H9 (cell line): Measurements from ENCODE around the gene HYAL3. TPM values are rescaled to one million over a fixed set of nuclear protein-coding genes. Genes with fewer than 3 reads are reported as not detected.

ENCODE experiments used
- DNase-seq: peaks from one replicate; pipeline ENCODE4 v3.0.0-alpha.2; 2017
- H2AFZ ChIP-seq: one replicate; pipeline ENCODE4 v1.6.1; 2013; ENCODE audit warnings: mild to moderate bottlenecking, low read length, control low read depth, moderate library complexity
- H2AK5ac ChIP-seq: 2 replicates; pipeline ENCODE4 v1.6.1; 2013; ENCODE audit warnings: low read length, control low read depth, mixed read lengths; ENCODE audit not compliant: insufficient read length
- H2BK120ac ChIP-seq: one replicate; pipeline ENCODE4 v1.6.1; 2013; ENCODE audit warnings: low read depth, mild to moderate bottlenecking, low read length, control low read depth, inconsistent platforms; ENCODE audit not compliant: poor library complexity, severe bottlenecking
- H2BK12ac ChIP-seq: 2 replicates; pipeline ENCODE4 v1.6.1; 2013; ENCODE audit warnings: low read length, control low read depth, mixed read lengths, low read depth; ENCODE audit not compliant: insufficient read length
- H2BK15ac ChIP-seq: 2 replicates; pipeline ENCODE4 v1.6.1; 2013; ENCODE audit warnings: low read depth, low read length, control low read depth
- H2BK20ac ChIP-seq: one replicate; pipeline ENCODE4 v1.6.1; 2013; ENCODE audit warnings: low read depth, mild to moderate bottlenecking, low read length, control low read depth, inconsistent platforms; ENCODE audit not compliant: poor library complexity, severe bottlenecking
- H2BK5ac ChIP-seq: 2 replicates; pipeline ENCODE4 v1.6.1; 2013; ENCODE audit warnings: low read length, control low read depth, mixed read lengths; ENCODE audit not compliant: insufficient read length
- H3K14ac ChIP-seq: 2 replicates; pipeline ENCODE4 v1.6.1; 2013; ENCODE audit warnings: low read length, control low read depth; ENCODE audit not compliant: insufficient read depth
- H3K18ac ChIP-seq: 2 replicates; pipeline ENCODE4 v1.6.1; 2013; ENCODE audit warnings: low read depth, mild to moderate bottlenecking, mixed read lengths, low read length, control low read depth; ENCODE audit not compliant: insufficient read length
- H3K23ac ChIP-seq: 2 replicates; pipeline ENCODE4 v1.6.1; 2013; ENCODE audit warnings: low read length, control low read depth, mixed read lengths, low read depth; ENCODE audit not compliant: insufficient read length
- H3K23me2 ChIP-seq: 2 replicates; pipeline ENCODE4 v1.6.1; 2013; ENCODE audit warnings: low read depth, mild to moderate bottlenecking, mixed read lengths, low read length, control low read depth; ENCODE audit not compliant: insufficient read length, poor library complexity, severe bottlenecking
- H3K27ac ChIP-seq: 2 replicates; pipeline ENCODE4 v1.5.1; 2013; ENCODE audit warnings: low read length, control low read depth, mixed read lengths, low read depth; ENCODE audit not compliant: insufficient read length
- H3K27me3 ChIP-seq: 2 replicates; pipeline ENCODE4 v1.6.1; 2013; ENCODE audit warnings: low read length, control low read depth, inconsistent platforms; ENCODE audit not compliant: insufficient read depth
- H3K4ac ChIP-seq: 2 replicates; pipeline ENCODE4 v1.6.1; 2013; ENCODE audit warnings: low read depth, mild to moderate bottlenecking, control low read depth, inconsistent platforms, low read length, moderate library complexity
- H3K4me1 ChIP-seq: 2 replicates; pipeline ENCODE4 v1.6.1; 2013; ENCODE audit warnings: low read length, control low read depth, inconsistent platforms; ENCODE audit not compliant: insufficient read depth
- H3K4me2 ChIP-seq: 2 replicates; pipeline ENCODE4 v1.6.1; 2013; ENCODE audit warnings: low read length, control low read depth, mixed read lengths; ENCODE audit not compliant: insufficient read length, insufficient read depth
- H3K56ac ChIP-seq: 2 replicates; pipeline ENCODE4 v1.6.1; 2013; ENCODE audit warnings: low read depth, mild to moderate bottlenecking, mixed read lengths, low read length, control low read depth; ENCODE audit not compliant: insufficient read length
- H3K79me1 ChIP-seq: 2 replicates; pipeline ENCODE4 v1.6.1; 2013; ENCODE audit warnings: low read depth, mild to moderate bottlenecking, moderate library complexity, low read length, control low read depth, inconsistent platforms; ENCODE audit not compliant: insufficient read depth, poor library complexity, severe bottlenecking
- H3K79me2 ChIP-seq: 2 replicates; pipeline ENCODE4 v1.6.1; 2013; ENCODE audit warnings: low read length, control low read depth, inconsistent platforms; ENCODE audit not compliant: insufficient read depth
- H3K9ac ChIP-seq: 2 replicates; pipeline ENCODE4 v1.6.1; 2013; ENCODE audit warnings: low read length, control low read depth, mixed read lengths; ENCODE audit not compliant: insufficient read length; ENCODE audit errors: extremely low read depth
- H3K9me3 ChIP-seq: one replicate; pipeline ENCODE4 v1.6.1; 2013; ENCODE audit warnings: low read depth, low read length, inconsistent platforms; ENCODE audit not compliant: control insufficient read depth
- H3T11ph ChIP-seq: one replicate; pipeline ENCODE4 v1.6.1; 2013; ENCODE audit warnings: mild to moderate bottlenecking, low read length, control low read depth, inconsistent platforms
- H4K20me1 ChIP-seq: one replicate; pipeline ENCODE4 v1.6.1; 2013; ENCODE audit not compliant: control insufficient read depth, insufficient read length, insufficient read depth
- H4K5ac ChIP-seq: 2 replicates; pipeline ENCODE4 v1.6.1; 2013; ENCODE audit warnings: low read depth, mild to moderate bottlenecking, mixed read lengths, low read length, control low read depth; ENCODE audit not compliant: insufficient read length
- H4K8ac ChIP-seq: replicated peaks from 2 replicates; pipeline ENCODE4 v1.6.1; 2013; ENCODE audit warnings: low read length, control low read depth, mixed read lengths, low read depth; ENCODE audit not compliant: insufficient read length
- H4K91ac ChIP-seq: 2 replicates; pipeline ENCODE4 v1.6.1; 2013; ENCODE audit warnings: low read depth, mild to moderate bottlenecking, moderate library complexity, mixed read lengths, low read length, control low read depth; ENCODE audit not compliant: insufficient read length
- H3K27ac Mint-ChIP-seq, 3 experiments: 2 replicates in 2 of 3; 3 replicates in 1 of 3; pipeline ENCODE4 v1.8.0; 2020 to 2021; ENCODE audit warnings: mixed read lengths in 3 of 3, mild to moderate bottlenecking in 1 of 3, moderate library complexity in 1 of 3
- H3K27me3 Mint-ChIP-seq: 2 replicates; pipeline ENCODE4 v1.8.0; 2021; ENCODE audit warnings: low read depth, mild to moderate bottlenecking, moderate library complexity, mixed read lengths
- H3K36me3 Mint-ChIP-seq, 3 experiments: 2 replicates in 2 of 3; 3 replicates in 1 of 3; pipeline ENCODE4 v1.8.0; 2020 to 2021; ENCODE audit warnings: low read depth in 3 of 3, mixed read lengths in 3 of 3; ENCODE audit not compliant: insufficient read depth in 1 of 3
- H3K4me1 Mint-ChIP-seq, 2 experiments: 2 replicates each; pipeline ENCODE4 v1.8.0; 2020; ENCODE audit warnings: mixed read lengths in 2 of 2
- H3K4me3 Mint-ChIP-seq, 2 experiments: 2 replicates in 1 of 2; 3 replicates in 1 of 2; pipeline ENCODE4 v1.8.0; 2020 to 2021; ENCODE audit warnings: mild to moderate bottlenecking in 2 of 2, mixed read lengths in 2 of 2, moderate library complexity in 1 of 2
- H3K9me3 Mint-ChIP-seq, 2 experiments: 2 replicates in 1 of 2; 3 replicates in 1 of 2; pipeline ENCODE4 v1.8.0; 2020; ENCODE audit warnings: mild to moderate bottlenecking in 2 of 2, mixed read lengths in 2 of 2, moderate library complexity in 1 of 2
- WGBS: extraction: QIAGEN DNeasy Blood & Tissue Kit; methylation state at CpG from one replicate; pipeline ENCODE4 v1.1.7; 2013; ENCODE audit warnings: missing lambda C conversion rate, low lambda C conversion rate, mixed read lengths; ENCODE audit not compliant: insufficient read length; ENCODE audit errors: extremely low coverage; 5-methylcytosine and 5-hydroxymethylcytosine counted together
- total RNA-seq: library from RNA; stranded (reverse); gene quantifications from 2 replicates; pipeline ENCODE4 v1.2.1, GENCODE V29; 2021
- TF ChIP-seq, protein P1 (sequence below): fragments of 200-600 bp; sonication (generic); conservative IDR thresholded peaks from 3 replicates; pipeline ENCODE4 v1.8.0; 2021; ENCODE audit warnings: antibody characterized with exemption, mild to moderate bottlenecking

HYAL3 gene
- total RNA-seq, 1 experiment from 2014 or later = 3.1 TPM

DNA sequence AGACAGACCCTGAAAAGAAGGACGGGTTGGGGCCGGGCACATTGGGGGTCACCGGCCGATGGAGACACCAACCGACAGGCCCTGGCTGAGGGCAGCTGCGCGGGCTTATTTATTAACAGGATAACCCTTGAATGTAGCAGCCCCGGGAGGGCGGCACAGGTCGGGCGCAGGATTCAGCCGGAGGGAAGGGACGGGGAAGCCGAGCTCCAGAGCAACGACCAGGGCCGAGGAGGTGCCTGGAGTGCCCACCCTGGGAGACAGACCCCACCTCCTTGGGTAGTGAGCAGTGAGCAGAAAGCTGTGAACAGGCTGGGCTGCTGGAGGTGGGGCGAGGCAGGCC, 22.5 kb downstream of the HYAL3 start:
- Histone ChIP-seq H3K4me1 (no peaks in the 10 kb centered on the region), H3K9me3 (no peaks in the 10 kb centered on the region), H3K18ac (no peak overlapping the region), H4K91ac (no peak overlapping the region), H3K79me2 (no peaks in the 10 kb centered on the region), H2AK5ac (no peak overlapping the region), H2AFZ (no peak overlapping the region), H2BK12ac (no peak overlapping the region), H3K14ac (no peak overlapping the region), H3K4ac (no peak overlapping the region), H2BK15ac (no peak overlapping the region), H2BK20ac (no peak overlapping the region), H4K20me1 (no peaks in the 10 kb centered on the region), H3K27me3 (peaks cover 16% of the 10 kb centered on the region; the same call in 1 of the 2 replicates), H3K56ac (no peak overlapping the region), H3K27ac (no peak overlapping the region), H4K8ac (no peak overlapping the region), H3K23ac (no peak overlapping the region), H2BK5ac (no peak overlapping the region), H3K4me2 (no peak overlapping the region), H3K79me1 (no peaks in the 10 kb centered on the region), H4K5ac (no peak overlapping the region), H3K23me2 (peaks cover 10% of the 10 kb centered on the region), H3K9ac (no peak overlapping the region), H3T11ph (no peak overlapping the region), H2BK120ac (no peak overlapping the region)
- TF ChIP-seq, protein P1, sequence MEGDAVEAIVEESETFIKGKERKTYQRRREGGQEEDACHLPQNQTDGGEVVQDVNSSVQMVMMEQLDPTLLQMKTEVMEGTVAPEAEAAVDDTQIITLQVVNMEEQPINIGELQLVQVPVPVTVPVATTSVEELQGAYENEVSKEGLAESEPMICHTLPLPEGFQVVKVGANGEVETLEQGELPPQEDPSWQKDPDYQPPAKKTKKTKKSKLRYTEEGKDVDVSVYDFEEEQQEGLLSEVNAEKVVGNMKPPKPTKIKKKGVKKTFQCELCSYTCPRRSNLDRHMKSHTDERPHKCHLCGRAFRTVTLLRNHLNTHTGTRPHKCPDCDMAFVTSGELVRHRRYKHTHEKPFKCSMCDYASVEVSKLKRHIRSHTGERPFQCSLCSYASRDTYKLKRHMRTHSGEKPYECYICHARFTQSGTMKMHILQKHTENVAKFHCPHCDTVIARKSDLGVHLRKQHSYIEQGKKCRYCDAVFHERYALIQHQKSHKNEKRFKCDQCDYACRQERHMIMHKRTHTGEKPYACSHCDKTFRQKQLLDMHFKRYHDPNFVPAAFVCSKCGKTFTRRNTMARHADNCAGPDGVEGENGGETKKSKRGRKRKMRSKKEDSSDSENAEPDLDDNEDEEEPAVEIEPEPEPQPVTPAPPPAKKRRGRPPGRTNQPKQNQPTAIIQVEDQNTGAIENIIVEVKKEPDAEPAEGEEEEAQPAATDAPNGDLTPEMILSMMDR = no peak
- Mint-ChIP-seq H3K36me3 (no peaks in the 10 kb centered on the region; a peak in 1 of 7 replicates), H3K4me3 (no peak overlapping the region), H3K4me1 (peaks cover 22 to 30% of the 10 kb centered on the region in 2 experiments), H3K27ac (no peak overlapping the region), H3K27me3 (peaks cover 57% of the 10 kb centered on the region), H3K9me3 (no peaks in the 10 kb centered on the region; a peak in 1 of 5 replicates)
- no peak for DNase-seq
- WGBS = no CpG with 5 or more reads among the region's 17 CpGs
